GM12874 (cell line): ENCODE measurements around the gene PPM1J.

ENCODE experiments used
- TF ChIP-seq, protein P1 (sequence below): IDR thresholded peaks from 2 replicates; pipeline ENCODE4 v1.5.1; 2011; ENCODE audit warnings: low read depth, mild to moderate bottlenecking, control low read depth, low read length, moderate library complexity; ENCODE audit not compliant: insufficient read depth

The PPM1J gene

DNA sequence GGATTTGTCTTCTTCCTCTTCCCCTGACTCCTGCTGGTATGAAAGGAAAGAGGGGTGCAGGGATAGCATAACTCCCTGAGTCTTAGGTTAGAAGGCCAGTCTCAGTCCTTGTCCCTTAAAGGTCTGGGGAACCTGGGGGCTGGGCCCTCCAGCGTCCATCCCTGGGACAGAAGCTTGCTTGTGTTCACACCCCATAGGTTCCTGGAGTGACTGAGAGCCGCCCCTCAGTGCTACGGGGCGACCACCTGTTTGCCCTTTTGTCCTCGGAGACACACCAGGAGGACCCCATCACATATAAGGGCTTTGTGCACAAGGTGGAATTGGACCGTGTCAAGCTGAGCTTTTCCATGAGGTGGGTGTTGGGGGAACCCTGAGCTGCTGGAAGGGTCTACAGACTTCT is 21.3 kb downstream of the PPM1J start:
- TF ChIP-seq, protein P1, sequence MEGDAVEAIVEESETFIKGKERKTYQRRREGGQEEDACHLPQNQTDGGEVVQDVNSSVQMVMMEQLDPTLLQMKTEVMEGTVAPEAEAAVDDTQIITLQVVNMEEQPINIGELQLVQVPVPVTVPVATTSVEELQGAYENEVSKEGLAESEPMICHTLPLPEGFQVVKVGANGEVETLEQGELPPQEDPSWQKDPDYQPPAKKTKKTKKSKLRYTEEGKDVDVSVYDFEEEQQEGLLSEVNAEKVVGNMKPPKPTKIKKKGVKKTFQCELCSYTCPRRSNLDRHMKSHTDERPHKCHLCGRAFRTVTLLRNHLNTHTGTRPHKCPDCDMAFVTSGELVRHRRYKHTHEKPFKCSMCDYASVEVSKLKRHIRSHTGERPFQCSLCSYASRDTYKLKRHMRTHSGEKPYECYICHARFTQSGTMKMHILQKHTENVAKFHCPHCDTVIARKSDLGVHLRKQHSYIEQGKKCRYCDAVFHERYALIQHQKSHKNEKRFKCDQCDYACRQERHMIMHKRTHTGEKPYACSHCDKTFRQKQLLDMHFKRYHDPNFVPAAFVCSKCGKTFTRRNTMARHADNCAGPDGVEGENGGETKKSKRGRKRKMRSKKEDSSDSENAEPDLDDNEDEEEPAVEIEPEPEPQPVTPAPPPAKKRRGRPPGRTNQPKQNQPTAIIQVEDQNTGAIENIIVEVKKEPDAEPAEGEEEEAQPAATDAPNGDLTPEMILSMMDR, result no peak

DNA sequence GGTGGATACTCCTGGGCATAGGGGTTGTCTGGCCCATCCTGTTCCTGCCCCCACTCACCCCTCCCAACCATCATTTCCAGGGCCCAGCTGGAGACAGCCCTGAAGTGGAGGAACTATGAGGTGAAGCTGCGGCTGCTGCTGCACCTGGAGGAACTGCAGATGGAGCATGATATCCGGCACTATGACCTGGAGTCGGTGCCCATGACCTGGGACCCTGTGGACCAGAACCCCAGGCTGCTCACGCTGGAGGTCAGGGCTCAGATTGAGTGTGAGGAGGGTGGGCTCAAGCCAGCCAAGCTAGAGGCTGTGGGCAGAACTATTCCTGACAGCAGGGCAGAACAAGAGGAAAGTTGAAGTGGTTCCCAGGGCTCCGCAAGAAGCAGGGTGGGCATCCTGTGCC is 22.5 kb downstream of the PPM1J start:
- TF ChIP-seq, protein P1, result no peak

GRCh38 chr1:112689842-112690237 is 25.3 kb downstream of the PPM1J start:
- TF ChIP-seq, protein P1, result no peak

DNA sequence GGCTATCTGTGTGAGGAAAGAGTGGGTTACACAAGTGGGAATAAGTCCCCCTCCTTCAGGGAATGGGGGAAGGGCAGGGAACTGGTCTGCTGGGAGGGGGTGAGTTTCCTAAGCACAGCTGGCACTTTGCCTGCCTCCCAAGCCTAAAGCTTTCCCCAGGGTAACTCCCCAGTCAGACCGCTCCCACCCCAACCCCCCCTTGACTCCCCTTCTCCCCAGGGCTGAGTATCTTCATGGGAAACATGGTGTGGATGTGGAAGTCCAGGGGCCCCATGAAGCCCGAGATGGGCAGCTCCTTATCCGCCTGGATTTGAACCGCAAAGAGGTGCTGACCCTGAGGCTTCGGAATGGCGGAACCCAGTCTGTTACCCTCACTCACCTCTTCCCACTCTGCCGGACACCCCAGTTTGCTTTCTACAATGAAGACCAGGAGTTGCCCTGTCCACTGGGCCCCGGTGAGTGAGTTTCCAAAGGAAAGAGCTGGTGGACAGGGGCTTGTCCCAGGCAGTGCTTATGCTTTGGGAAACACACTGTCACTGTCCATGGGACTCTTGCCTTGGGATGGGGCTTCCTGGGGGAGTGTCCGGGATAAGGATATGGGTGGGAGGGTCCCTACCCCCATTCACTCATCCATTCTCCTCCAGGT is 25.8 kb downstream of the PPM1J start:
- TF ChIP-seq, protein P1, result no peak

GRCh38 chr1:112688781-112689193 is 26.3 kb downstream of the PPM1J start:
- TF ChIP-seq, protein P1, result no peak

- TF ChIP-seq, protein P1, result no peak
Measured at GRCh38 chr1:112687785-112688496, 27.2 kb downstream of the PPM1J start.

GRCh38 chr1:112687361-112687760 is 27.8 kb downstream of the PPM1J start:
- TF ChIP-seq, protein P1, result no peak
